ENCODE data around the gene GIT1. TPM values are rescaled to one million over a fixed set of nuclear protein-coding genes. Genes with fewer than 3 reads are reported as not detected.

Gene GIT1
- total and polyA plus RNA-seq, 11 donors, result 23.0 to 52.9 (median 31.4) TPM

DNA sequence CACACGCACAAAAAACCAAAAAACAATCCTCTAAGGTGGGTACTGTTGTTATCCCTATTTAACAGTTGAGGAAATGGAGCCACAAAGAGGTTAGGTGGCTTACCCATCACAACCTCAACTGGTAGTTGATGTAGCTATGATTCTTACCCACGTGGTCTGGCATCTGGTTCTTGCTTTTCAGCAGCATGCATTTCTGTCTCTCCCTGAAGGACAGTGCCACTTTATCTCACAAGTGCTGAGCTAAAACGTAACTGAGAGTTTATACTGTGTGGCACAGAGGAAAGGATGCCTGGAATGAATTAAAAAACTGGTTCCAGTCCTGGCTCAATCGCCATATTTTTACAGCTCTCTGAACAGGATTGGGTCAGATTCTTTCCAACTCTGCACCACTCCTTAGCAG, 35.1 kb upstream of the GIT1 start:
- no peaks in the 10 kb centered on the region for H3K9me3 ChIP-seq
- no peak for ATAC-seq
- TF ChIP-seq, protein P1, sequence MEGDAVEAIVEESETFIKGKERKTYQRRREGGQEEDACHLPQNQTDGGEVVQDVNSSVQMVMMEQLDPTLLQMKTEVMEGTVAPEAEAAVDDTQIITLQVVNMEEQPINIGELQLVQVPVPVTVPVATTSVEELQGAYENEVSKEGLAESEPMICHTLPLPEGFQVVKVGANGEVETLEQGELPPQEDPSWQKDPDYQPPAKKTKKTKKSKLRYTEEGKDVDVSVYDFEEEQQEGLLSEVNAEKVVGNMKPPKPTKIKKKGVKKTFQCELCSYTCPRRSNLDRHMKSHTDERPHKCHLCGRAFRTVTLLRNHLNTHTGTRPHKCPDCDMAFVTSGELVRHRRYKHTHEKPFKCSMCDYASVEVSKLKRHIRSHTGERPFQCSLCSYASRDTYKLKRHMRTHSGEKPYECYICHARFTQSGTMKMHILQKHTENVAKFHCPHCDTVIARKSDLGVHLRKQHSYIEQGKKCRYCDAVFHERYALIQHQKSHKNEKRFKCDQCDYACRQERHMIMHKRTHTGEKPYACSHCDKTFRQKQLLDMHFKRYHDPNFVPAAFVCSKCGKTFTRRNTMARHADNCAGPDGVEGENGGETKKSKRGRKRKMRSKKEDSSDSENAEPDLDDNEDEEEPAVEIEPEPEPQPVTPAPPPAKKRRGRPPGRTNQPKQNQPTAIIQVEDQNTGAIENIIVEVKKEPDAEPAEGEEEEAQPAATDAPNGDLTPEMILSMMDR (IDR thresholded peaks at IDR 0.05), result no peak
- no peak for TF ChIP-seq POLR2A (IDR thresholded peaks at IDR 0.05)
- H3K36me3 ChIP-seq, result peaks cover 0 to 16% (median 0%) of the 10 kb centered on the region in 9 donors
- peak overlapping the region in 10 of 12 donors; percentile 3 to 56 (median 37) for H3K27ac ChIP-seq
- H3K4me3 ChIP-seq, result no peak overlapping the region
- 56 to 79% (median 65%) methylated on average over 4 of the region's 4 CpGs for whole genome bisulfite sequencing, 4 donors
- H3K27me3 ChIP-seq, result no peaks in the 10 kb centered on the region
- intact Hi-C loops (cut with DNase I), result loop anchor here in 3 of 10 donors (5.0 kb wide), 2 partner anchors 42 to 153 kb away; no protein-coding TSS in a partner anchor
- H3K4me1 ChIP-seq, result peaks cover 0 to 62% (median 27%) of the 10 kb centered on the region in 12 donors
- DNase-seq, result no peak

DNA sequence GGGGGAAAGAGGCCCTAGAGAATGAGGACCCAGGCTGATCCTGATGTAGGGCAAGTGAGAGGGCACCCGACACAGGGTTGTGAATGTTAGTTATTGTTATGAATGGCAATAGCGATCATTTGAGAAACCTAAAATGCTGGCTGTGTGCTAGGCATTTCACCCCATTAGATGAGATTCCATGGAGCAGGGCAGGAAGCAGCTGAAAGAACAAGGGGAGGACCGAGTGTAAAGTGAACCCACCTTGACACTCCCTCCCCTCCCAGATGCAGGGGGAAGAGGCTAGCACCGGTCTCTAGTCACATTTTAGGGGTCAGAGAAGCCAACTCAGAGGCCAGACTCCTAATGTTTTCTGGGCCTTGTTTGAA, 33.8 kb upstream of the GIT1 start:
- Histone ChIP-seq H3K9me3 (no peaks in the 10 kb centered on the region), H3K4me1 (peaks cover 0 to 68% (median 35%) of the 10 kb centered on the region in 12 donors), H3K36me3 (peaks cover 0 to 4% (median 0%) of the 10 kb centered on the region in 9 donors), H3K27me3 (no peaks in the 10 kb centered on the region), H3K4me3 (peak overlapping the region in 11 of 12 donors; percentile 51 to 83 (median 76)), H3K27ac (peak overlapping the region in 9 of 12 donors; percentile 72 to 98 (median 88))
- DNase-seq (no peak), ATAC-seq (no peak)
- 41 to 60% (median 49%) methylated on average over 4 of the region's 4 CpGs for WGBS, 4 donors
- TF ChIP-seq, protein P1 (IDR thresholded peaks at IDR 0.05), result no peak
- TF ChIP-seq POLR2A (IDR thresholded peaks at IDR 0.05), result no peak
- intact Hi-C loops (cut with DNase I), result loop anchor here in 3 of 10 donors (5.0 kb wide), 2 partner anchors 41 to 154 kb away; no protein-coding TSS in a partner anchor

DNA sequence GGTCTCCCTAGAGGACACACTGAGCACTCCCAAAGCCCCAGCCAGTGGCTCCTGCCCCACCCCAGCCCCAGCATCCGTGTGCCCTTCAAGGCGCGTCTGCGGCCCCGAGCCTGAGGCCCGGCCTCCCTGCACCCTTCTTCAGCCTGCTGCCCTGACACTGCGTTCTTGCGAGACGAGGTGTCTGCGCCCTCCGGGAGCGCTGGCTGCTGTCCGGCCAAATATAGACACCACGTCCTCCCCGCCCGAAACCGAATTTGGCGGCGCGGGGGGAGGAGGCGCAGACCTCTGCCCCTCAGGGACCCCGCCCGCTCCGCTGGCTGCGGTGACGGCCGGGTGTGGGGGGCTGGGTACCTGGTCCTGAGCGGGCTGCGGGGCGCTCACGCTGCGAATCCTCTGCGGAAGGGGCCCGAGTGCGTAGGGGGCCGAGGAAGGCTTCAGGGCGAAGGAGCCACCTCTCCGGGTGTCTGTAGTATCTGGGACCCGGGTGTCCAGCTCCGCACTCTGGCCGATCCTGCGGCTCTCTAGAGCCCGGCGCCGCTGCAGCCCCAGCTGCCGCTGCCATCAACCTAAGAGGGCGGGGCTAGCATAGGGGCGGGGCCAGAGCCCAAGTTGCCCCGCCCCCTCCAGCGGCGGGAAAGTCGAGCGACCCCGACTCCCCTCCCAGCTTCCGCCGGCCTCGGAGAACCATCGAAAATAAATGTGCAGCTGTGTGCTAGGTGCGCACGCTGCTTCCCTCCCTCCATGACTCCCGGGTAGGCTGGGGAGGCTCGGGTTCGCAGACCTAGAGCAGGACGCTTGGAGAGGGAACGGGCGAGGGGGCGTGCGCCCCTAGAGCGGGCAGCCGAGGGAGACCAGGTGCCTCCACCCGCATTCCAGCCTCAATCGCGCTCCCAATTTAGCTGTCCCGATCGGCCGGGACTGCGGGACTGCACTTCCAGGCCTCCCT, 33.2 kb upstream of the GIT1 start, which contains the start of gene CORO6:
Gene CORO6, minus strand, starts transcription at position 576 of the 946 bp plus-strand sequence. CDS start 1,491 bp downstream, outside the sequence.
- WGBS, 4 donors, result 1 to 11% (median 2%) methylated on average over 32 to 77 of the region's 77 CpGs
- Histone ChIP-seq H3K4me1 (peaks cover 3 to 70% (median 40%) of the 10 kb centered on the region in 12 donors), H3K36me3 (peaks cover 0 to 4% (median 0%) of the 10 kb centered on the region in 9 donors), H3K27me3 (no peaks in the 10 kb centered on the region), H3K9me3 (no peaks in the 10 kb centered on the region), H3K27ac (peak within 1 kb of the TSS; percentile 28 to 98 (median 88)), H3K4me3 (peak within 1 kb of the TSS; percentile 51 to 83 (median 72))
- ATAC-seq (peak; percentile 53 to 71 (median 70)), DNase-seq (peak; percentile 64 to 85 (median 81))
- intact Hi-C loops (cut with DNase I), result loop anchor here in 3 of 10 donors (5.0 kb wide), 2 partner anchors 40 to 155 kb away; no protein-coding TSS in a partner anchor
- TF ChIP-seq, protein P1 (IDR thresholded peaks at IDR 0.05), result no peak
- TF ChIP-seq POLR2A (IDR thresholded peaks at IDR 0.05), result peak; percentile 41 to 83

Measured in heart left ventricle (tissue), 16 donors.